ENCODE results near the gene FBXL16. TPM values are rescaled to one million over a fixed set of nuclear protein-coding genes. Genes with fewer than 3 reads are reported as not detected.
A peak's percentile ranks its signal among the peaks of the same experiment; 100 is the strongest.
"Not testable (repeated sequence)": the region's sequence is repeated elsewhere in the genome, so short reads cannot be mapped to it uniquely, and the experiment has no call there.

Gene FBXL16
- total and polyA plus RNA-seq, 2 experiments from 2014 or later = 0.29 to 0.54 TPM

DNA sequence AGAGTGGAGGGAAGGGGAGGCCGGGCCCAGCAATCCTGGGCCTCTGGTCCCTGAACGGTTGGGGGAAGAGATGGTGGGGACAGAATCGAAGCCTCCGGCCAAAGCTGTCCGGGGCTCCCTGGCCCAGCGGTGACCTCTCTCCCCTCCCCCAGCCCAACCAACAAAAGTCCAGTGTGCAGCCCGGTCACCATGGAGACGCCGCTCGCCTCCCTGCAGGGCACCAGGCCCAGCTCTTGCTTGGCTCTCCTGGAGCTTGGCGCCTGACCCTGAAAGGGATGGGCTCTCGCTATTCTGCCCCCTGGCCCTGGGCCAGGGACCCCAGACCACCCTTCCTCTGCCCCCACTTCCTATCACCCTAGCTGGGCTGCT, 10.6 kb upstream of the FBXL16 start:
- Histone ChIP-seq H3K36me3 (ENCODE audit: low read depth) (no peaks in the 10 kb centered on the region), H3K4me2 (ENCODE audit: unreplicated experiment) (peak overlapping the region; percentile 63), H3K4me3 (peak overlapping the region; percentile 76), H2AFZ (no peak overlapping the region), H3K4me1 (ENCODE audit: insufficient read depth) (peaks cover 9% of the 10 kb centered on the region; the same call in 1 of the 2 replicates), H3K27ac (no peak overlapping the region), H3F3A (ENCODE audit: insufficient read depth) (peaks cover 10% of the 10 kb centered on the region), H4K20me1 (ENCODE audit: insufficient read depth) (no peaks in the 10 kb centered on the region), H3K9ac (peak overlapping the region; percentile 73), H3K9me3 (ENCODE audit: low read depth) (no peaks in the 10 kb centered on the region), H3K9me2 (ENCODE audit: insufficient read depth) (no peaks in the 10 kb centered on the region), H3K27me3 (replicated peaks; ENCODE audit: insufficient read depth) (no peaks in the 10 kb centered on the region), H3K79me2 (ENCODE audit: insufficient read depth) (no peaks in the 10 kb centered on the region; the same call in 1 of the 2 replicates)
- no peak for TF ChIP-seq EZH2phosphoT487 (IDR thresholded peaks at IDR 0.05; ENCODE audit: insufficient read depth, low read depth)
- no peak for TF ChIP-seq EZH2 (IDR thresholded peaks at IDR 0.05; ENCODE audit: insufficient read depth, poor library complexity, severe bottlenecking)
- WGBS, 2 experiments (ENCODE audit: low coverage in 1 of 2, low lambda C conversion rate in 2 of 2, missing lambda C conversion rate in 2 of 2) = 21 to 28% methylated on average over 10 to 12 of the region's 12 CpGs
- peak; percentile 63 for DNase-seq
- in situ Hi-C loops (cut with MboI) = no loop called here

GRCh38 chr16:715477-716199, 10.0 kb upstream of the FBXL16 start:
- no peak overlapping the region for H3K27ac ChIP-seq
- peak overlapping the region; percentile 73 for H3K9ac ChIP-seq
- peaks cover 10% of the 10 kb centered on the region for H3F3A ChIP-seq (ENCODE audit: insufficient read depth)
- peak overlapping the region; percentile 62 for H2AFZ ChIP-seq
- no peaks in the 10 kb centered on the region for H3K9me3 ChIP-seq (ENCODE audit: low read depth)
- peak overlapping the region; percentile 63 for H3K4me2 ChIP-seq (ENCODE audit: unreplicated experiment)
- in situ Hi-C loops (cut with MboI) = no loop called here
- WGBS, 2 experiments (ENCODE audit: low coverage in 1 of 2, low lambda C conversion rate in 2 of 2, missing lambda C conversion rate in 2 of 2) = 6 to 7% methylated on average over 36 to 58 of the region's 74 CpGs
- peaks cover 9% of the 10 kb centered on the region; the same call in 1 of the 2 replicates for H3K4me1 ChIP-seq (ENCODE audit: insufficient read depth)
- peaks cover 3% of the 10 kb centered on the region; the same call in 1 of the 2 replicates for H3K27me3 ChIP-seq (replicated peaks; ENCODE audit: insufficient read depth)
- DNase-seq = peak; percentile 63
- H4K20me1 ChIP-seq (ENCODE audit: insufficient read depth) = no peaks in the 10 kb centered on the region
- peak overlapping the region; percentile 76 for H3K4me3 ChIP-seq
- H3K79me2 ChIP-seq (ENCODE audit: insufficient read depth) = no peaks in the 10 kb centered on the region; the same call in 1 of the 2 replicates
- no peaks in the 10 kb centered on the region for H3K36me3 ChIP-seq (ENCODE audit: low read depth)
- H3K9me2 ChIP-seq (ENCODE audit: insufficient read depth) = no peaks in the 10 kb centered on the region
- TF ChIP-seq EZH2 (IDR thresholded peaks at IDR 0.05; ENCODE audit: insufficient read depth, poor library complexity, severe bottlenecking) = no peak
- no peak for TF ChIP-seq EZH2phosphoT487 (IDR thresholded peaks at IDR 0.05; ENCODE audit: insufficient read depth, low read depth)

DNA sequence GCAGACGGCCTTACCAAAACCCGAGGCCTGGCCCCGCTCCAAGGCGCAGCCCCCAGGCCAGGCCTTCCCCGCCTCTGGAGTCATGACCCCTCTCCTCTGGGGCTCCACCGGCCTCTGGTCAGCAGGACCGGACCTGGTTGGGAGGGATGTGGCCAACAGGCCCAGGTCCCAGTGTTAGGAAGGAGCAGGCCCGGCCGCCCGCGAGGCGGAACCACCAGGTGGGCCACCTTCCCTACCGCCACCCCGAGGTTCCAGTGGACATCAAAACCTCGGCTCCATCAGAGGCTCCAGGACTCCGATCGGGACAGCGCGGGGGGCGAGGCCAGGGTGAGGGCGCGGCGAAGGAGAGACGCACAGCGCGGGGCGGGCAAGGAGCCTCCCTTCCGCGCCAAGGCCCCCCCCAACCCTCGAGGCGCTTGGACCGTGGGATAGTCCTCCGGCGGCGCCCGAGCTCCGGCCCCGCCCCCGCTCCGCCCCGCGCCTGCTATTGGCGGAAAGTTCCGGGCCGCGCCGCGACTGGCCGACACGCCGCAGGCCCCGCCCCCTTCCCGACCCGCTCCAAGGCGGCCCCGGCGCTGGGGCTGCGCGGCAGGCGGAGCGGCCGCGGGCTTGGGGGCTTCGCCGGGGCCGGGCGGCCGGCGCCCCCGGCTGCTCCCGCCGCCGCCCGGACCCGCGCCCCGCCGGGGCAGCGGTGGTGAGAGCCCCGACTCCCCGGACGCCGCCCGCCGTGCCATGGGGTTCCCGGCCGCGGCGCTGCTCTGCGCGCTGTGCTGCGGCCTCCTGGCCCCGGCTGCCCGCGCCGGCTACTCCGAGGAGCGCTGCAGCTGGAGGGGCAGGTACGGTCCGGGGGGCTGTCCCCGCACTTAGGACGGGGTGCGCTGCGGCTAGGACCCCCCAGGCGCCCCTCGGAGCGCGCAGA, 9.2 kb upstream of the FBXL16 start, which contains the start of gene METRN:
TSS of gene METRN (plus strand) at position 561 of the 919 bp plus-strand sequence. CDS start at position 733, 172 bp downstream.
- no peaks in the 10 kb centered on the region for H3K9me2 ChIP-seq (ENCODE audit: insufficient read depth)

GRCh38 chr16:714079-714478, 8.5 kb upstream of the FBXL16 start:
- WGBS, 2 experiments (ENCODE audit: low coverage in 1 of 2, low lambda C conversion rate in 2 of 2, missing lambda C conversion rate in 2 of 2) = 63 to 66% methylated on average over 11 of the region's 11 CpGs
- in situ Hi-C loops (cut with MboI) = no loop called here
- Histone ChIP-seq H3F3A (ENCODE audit: insufficient read depth) (peaks cover 10% of the 10 kb centered on the region), H4K20me1 (ENCODE audit: insufficient read depth) (no peaks in the 10 kb centered on the region), H3K27me3 (replicated peaks; ENCODE audit: insufficient read depth) (peaks cover 10% of the 10 kb centered on the region; the same call in 1 of the 2 replicates), H3K36me3 (ENCODE audit: low read depth) (no peaks in the 10 kb centered on the region), H3K27ac (no peak overlapping the region), H2AFZ (no peak overlapping the region), H3K4me3 (no peak overlapping the region), H3K4me1 (ENCODE audit: insufficient read depth) (peaks cover 11% of the 10 kb centered on the region; the same call in 1 of the 2 replicates), H3K79me2 (ENCODE audit: insufficient read depth) (no peaks in the 10 kb centered on the region; the same call in 1 of the 2 replicates), H3K9ac (no peak overlapping the region), H3K9me3 (ENCODE audit: low read depth) (no peaks in the 10 kb centered on the region), H3K9me2 (ENCODE audit: insufficient read depth) (no peaks in the 10 kb centered on the region), H3K4me2 (ENCODE audit: unreplicated experiment) (no peak overlapping the region)
- no peak for DNase-seq
- TF ChIP-seq EZH2 (IDR thresholded peaks at IDR 0.05; ENCODE audit: insufficient read depth, poor library complexity, severe bottlenecking) = no peak
- no peak for TF ChIP-seq EZH2phosphoT487 (IDR thresholded peaks at IDR 0.05; ENCODE audit: insufficient read depth, low read depth)

More for the DNA sequence above, 9.2 kb upstream of the FBXL16 start, which contains the start of gene METRN:
- TF ChIP-seq EZH2 (IDR thresholded peaks at IDR 0.05; ENCODE audit: insufficient read depth, poor library complexity, severe bottlenecking) (no peak), EZH2phosphoT487 (IDR thresholded peaks at IDR 0.05; ENCODE audit: insufficient read depth, low read depth) (no peak)
- 6 to 12% methylated on average over 24 to 89 of the region's 108 CpGs for WGBS, 2 experiments (ENCODE audit: low coverage in 1 of 2, low lambda C conversion rate in 2 of 2, missing lambda C conversion rate in 2 of 2)
- H4K20me1 ChIP-seq (ENCODE audit: insufficient read depth) = no peaks in the 10 kb centered on the region
- H3K79me2 ChIP-seq (ENCODE audit: insufficient read depth) = no peaks in the 10 kb centered on the region; the same call in 1 of the 2 replicates
- peak within 1 kb of the TSS; percentile 76 for H3K4me3 ChIP-seq
- H3K9me3 ChIP-seq (ENCODE audit: low read depth) = no peaks in the 10 kb centered on the region
- peaks cover 10% of the 10 kb centered on the region; the same call in 1 of the 2 replicates for H3K27me3 ChIP-seq (replicated peaks; ENCODE audit: insufficient read depth)
- H3K27ac ChIP-seq = no peak within 1 kb of the TSS
- no peaks in the 10 kb centered on the region for H3K36me3 ChIP-seq (ENCODE audit: low read depth)
- peak; percentile 97 for DNase-seq
- peaks cover 10% of the 10 kb centered on the region for H3F3A ChIP-seq (ENCODE audit: insufficient read depth)
- in situ Hi-C loops (cut with MboI) = no loop called here
- peaks cover 9% of the 10 kb centered on the region for H3K4me1 ChIP-seq (ENCODE audit: insufficient read depth)
- peak within 1 kb of the TSS; percentile 62 for H2AFZ ChIP-seq
- H3K9ac ChIP-seq = peak within 1 kb of the TSS; percentile 73
- H3K4me2 ChIP-seq (ENCODE audit: unreplicated experiment) = peak within 1 kb of the TSS; percentile 63

DNA sequence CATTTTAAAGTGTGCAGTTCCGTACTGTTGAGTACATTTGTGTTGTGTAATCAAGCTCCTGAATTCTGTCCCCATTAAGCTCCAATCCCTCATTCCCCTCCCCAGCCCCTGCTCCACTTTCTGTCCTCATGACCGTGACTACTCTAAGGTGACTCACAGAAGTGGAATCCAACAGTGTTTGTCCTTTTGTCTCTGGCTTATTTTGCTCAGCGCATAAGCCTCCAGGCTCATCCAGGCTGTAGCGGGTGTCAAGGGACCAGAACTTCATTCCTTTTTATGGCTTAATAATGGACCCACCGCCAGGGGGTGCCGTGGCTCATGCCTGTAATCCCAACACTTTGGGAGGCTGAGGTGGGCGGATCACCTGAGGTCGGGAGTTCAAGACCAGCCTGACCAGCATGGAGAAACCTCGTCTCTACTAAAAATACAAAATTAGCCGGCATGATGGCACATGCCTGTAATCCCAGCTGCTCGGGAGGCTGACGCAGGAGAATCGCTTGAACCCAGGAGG, 7.2 kb upstream of the FBXL16 start:
- H3K9ac ChIP-seq; H3K36me3 ChIP-seq (ENCODE audit: low read depth); H3K9me2 ChIP-seq (ENCODE audit: insufficient read depth); H3K4me2 ChIP-seq (ENCODE audit: unreplicated experiment); H3F3A ChIP-seq (ENCODE audit: insufficient read depth); H4K20me1 ChIP-seq (ENCODE audit: insufficient read depth); in situ Hi-C loops (cut with MboI); H3K79me2 ChIP-seq (ENCODE audit: insufficient read depth); H3K4me3 ChIP-seq; H3K9me3 ChIP-seq (ENCODE audit: low read depth); H2AFZ ChIP-seq: not testable (repeated sequence)
- peak; percentile 92 for DNase-seq
- H3K27ac ChIP-seq = peak overlapping the region; percentile 22
- WGBS, 2 experiments (ENCODE audit: low coverage in 1 of 2, low lambda C conversion rate in 2 of 2, missing lambda C conversion rate in 2 of 2) = 51% methylated on average over 12 to 13 of the region's 13 CpGs
- peaks cover 15% of the 10 kb centered on the region; the same call in 1 of the 2 replicates for H3K27me3 ChIP-seq (replicated peaks; ENCODE audit: insufficient read depth)
- peaks cover 11% of the 10 kb centered on the region; the same call in 1 of the 2 replicates for H3K4me1 ChIP-seq (ENCODE audit: insufficient read depth)

Data from GM23248 (cell line).